Hypothalamus (tissue), 51 donors: Measurements from ENCODE around the gene PPARA.
"Not testable (repeated sequence)": the region's sequence is repeated elsewhere in the genome, so short reads cannot be mapped to it uniquely, and the experiment has no call there.

Experiments used
- DNase-seq, 51 donors: peaks; one replicate each; lab custom pipeline; 2025; lab: John Stamatoyannopoulos, UW

PPARA gene

DNA sequence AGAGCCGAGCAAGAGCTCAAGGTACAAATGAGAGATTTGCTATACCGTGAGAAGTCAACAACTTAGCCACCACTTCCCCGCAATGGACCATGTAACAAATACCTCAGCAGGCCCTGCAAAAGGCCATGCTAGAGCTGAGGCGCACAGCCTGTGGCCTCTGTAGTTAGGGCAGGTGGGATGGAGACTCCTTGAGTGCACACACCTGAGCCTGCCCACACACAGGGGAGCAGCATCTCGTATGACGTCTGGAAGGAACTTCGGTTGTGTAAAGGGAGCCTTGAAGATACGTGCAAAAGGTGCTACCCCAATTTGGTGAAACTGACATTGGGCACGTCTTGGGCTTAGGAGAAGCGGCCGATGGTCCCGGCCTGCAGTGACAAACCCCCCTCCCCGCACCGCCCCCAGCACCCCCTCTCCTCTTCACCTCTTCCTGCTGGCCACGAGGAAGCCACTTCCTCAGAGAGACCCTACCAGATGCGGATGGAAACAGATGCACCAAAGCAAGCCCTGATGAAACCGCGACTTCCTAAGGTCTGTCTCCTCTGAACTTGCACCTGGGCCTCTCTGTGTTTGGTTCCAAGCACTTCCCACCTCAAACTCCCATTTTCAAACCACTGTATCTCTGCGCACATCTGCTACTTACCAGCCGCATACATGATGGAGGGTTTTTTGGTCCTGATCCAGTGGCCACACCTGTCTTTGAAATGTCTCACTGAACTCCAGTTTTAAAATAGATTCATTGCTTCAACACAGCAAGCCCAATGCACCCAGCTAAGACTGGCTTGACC is 89.1 kb downstream of the PPARA start:
- DNase-seq, result no peak

DNA sequence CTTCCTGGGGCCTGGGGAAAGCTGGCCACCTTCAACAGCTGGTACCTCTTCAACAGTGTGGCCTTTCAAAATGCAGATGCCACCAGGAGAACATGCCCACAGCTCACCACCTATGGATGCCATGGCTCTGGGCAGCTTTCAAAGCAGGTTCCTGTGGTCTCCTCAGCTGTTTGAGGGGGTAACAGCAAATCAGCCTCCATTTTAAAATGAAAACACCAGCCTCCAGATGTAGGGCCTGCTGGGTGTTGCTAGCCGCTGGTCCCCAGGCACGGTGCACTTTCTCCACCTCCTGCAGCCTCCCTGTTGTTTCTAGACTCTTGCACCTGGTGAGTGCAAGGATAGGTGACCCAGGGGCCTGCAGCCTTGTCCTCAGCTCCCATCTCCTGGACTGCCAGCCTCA is 89.7 kb downstream of the PPARA start:
- DNase-seq, result no peak

DNA sequence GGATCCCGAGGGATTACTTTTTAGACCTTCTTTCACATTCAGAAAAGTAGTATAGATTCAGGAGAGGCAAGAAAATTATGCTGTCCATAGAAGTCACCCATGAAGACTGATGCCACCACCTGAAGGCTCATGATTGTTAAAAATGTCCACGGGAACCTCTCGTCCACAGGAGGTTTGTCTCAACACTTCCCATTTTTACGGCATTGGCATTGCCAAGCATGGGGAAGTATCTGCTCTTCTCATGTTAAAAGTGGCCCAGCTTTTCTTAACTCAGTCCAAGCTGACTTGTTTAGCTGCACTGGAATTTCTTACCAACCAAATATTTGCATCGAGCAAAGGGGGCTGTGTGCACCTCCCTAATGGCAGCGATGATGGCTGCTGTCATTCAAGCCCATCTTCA is 90.2 kb downstream of the PPARA start:
- DNase-seq, result no peak

GRCh38 chr22:46240907-46241306 is 90.6 kb downstream of the PPARA start:
- no peak for DNase-seq

- no peak for DNase-seq
Observed at GRCh38 chr22:46241396-46242007, 91.2 kb downstream of the PPARA start.

DNA sequence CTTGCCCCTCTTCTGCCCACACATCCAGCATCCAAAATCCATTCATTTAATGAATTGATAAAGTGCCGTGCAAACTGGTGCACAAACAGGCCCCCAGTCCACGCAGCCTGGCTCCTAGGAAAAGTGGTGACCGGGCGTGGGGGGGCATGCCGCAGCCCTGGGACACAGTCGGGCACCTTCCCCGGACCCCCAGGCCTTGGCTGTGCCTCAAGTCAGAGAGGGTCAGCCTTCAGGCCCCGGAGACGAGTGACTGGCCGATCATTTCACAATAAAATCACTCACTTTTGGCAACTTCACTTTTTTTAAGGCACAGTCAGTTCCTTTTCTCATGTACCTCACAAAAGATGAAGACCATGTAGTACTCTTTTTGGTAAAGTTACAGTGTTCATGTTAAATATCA is 91.8 kb downstream of the PPARA start:
- DNase-seq, result no peak

DNA sequence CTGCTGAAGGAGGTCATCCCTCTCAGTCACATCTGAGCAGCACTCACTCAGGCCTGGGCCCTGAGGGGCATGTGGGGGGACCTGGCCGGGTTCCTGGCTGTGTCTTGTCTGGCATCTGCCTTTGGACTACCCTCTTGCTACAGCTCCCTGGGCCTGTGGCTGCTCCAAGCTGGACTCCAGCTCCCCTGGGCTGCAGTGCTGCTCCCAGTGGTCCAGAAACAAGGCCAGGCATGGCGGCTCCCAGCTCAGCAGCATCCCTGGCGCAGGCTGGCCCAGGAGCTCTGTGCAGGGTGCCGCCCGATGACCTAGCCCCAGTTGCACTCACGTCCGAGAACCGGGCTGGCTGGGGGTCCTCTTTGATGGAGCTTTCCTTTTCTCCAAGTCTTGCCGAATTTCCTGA is 94.4 kb downstream of the PPARA start:
- DNase-seq, result no peak

GRCh38 chr22:46245511-46245910 is 95.2 kb downstream of the PPARA start:
- peak in 31 of 51 donors; percentile 11 to 72 (median 43) for DNase-seq

DNA sequence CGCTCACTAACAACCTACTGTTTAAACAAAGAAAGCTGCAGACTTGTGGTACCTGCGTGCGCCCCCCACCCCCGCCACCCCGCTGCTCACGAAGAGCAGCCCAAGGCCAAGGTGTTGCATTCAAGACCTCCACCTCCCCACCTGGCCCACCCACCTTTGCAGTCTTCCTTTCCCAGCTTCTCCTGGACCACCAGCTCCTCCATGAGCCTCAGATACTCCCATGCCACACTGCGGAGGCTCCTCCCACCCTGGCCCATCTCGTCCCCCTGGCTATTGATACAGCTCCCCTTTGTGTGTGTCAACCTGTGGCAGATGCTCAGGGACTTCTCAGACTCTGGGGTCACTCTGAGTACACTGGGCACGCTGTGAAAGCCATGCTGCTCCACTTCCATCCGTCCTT is 95.9 kb downstream of the PPARA start:
- DNase-seq, result no peak

DNA sequence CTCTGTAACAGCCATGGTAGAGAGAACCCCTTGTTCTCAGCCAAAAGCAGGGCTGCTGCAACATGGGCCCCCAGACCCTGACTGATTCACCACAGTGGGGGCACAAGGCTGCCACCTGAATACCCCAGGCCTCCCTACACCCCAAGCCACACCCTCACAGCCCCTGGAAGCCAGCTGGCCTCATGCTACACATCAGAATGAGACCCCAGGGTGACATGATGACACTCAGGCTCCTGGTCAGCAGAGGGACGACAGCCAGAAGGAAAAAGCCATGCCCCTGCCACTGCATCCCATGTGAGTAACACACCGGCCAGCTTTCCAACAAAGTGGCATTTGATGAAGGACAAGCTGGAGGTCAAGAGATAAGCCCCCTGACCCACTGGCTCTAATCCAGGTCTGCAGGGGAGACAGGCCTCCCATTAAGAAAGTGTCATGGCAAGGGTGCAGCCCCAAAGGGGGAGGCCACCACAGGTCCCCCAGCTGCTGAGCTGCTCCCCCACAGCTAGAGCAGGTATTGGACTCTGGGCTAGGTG is 97.2 kb downstream of the PPARA start:
- no peak for DNase-seq

DNA sequence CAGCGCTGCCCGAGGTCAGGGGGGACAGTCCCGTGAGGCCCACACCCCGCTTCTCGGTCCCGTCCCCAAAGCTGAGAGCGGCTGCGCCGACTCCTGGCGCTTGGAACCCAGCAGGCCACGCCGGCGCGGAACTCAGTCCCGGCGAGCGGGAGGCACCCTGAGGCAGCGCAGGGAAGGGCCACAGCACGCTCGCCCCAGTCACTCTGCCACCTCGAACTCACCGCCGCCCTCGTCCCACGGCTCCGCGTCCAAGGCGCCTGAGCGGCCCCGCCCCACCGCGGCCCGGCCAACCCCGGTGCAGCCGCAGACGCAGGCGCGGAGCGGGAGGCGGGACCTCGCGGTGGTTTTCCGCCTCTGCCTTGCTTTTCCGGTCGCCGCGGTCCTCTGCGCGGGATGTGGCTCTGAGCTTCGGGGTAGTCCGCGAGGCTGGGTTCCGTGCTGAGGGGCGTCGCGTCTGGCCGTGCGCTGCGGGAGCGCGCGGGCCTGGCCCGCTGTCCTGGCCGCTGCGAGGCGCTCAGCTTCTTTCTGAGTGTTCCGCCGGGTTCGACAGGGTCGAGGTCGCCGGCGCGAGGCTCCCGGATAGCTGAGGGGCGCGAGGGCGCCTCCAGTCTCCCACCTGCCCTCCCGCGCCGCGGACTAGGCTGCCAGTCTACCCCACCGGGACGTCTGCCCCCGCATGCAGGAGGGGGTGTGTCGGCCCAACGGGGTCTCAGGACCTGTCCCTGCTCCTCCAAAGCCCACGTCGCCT is 99.9 kb downstream of the PPARA start, which contains the start of gene CDPF1:
TSS of gene CDPF1 (minus strand) at position 259 of the 748 bp plus-strand sequence. CDS start 2,009 bp downstream, outside the sequence.
- peak; percentile 27 to 95 (median 83) for DNase-seq

GRCh38 chr22:46250783-46251125 is 100.4 kb downstream of the PPARA start:
- DNase-seq, result no peak

- DNase-seq, result no peak
Observed at GRCh38 chr22:46251266-46251665, 100.9 kb downstream of the PPARA start.

- no peak for DNase-seq
Observed at GRCh38 chr22:46251816-46252380, 101.6 kb downstream of the PPARA start.

DNA sequence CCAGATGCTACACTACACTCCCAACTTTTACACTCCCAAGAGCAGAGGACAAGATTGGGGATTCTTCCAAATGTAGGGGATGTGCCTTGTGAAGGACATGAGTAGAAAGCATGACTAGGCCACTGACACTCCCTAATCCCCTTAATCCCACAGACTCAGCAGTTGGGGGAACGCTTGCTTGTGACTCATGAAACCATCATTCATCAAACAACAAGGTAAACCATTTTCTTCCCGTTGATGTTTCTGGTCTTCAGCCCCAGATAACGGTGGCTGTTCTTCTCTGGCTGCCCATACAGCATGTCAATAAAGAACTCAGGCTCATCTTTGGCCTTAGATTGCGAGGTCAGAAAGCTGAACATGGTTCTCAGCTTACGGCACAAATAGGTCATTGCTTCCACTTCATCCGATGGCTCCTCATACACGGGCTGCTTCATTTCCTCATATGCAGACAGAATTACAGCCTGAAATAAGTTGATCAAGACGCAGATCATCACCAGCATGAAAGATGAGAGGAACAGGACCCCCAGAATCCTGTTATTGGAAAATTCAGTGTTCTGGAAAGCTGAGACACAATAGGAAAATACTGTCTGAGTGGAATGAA is 106.1 kb downstream of the PPARA start:
- no peak for DNase-seq

- no peak for DNase-seq
Observed at GRCh38 chr22:46259374-46259773, 109.0 kb downstream of the PPARA start.

- DNase-seq, result no peak
Observed at GRCh38 chr22:46260038-46260437, 109.7 kb downstream of the PPARA start.

DNA sequence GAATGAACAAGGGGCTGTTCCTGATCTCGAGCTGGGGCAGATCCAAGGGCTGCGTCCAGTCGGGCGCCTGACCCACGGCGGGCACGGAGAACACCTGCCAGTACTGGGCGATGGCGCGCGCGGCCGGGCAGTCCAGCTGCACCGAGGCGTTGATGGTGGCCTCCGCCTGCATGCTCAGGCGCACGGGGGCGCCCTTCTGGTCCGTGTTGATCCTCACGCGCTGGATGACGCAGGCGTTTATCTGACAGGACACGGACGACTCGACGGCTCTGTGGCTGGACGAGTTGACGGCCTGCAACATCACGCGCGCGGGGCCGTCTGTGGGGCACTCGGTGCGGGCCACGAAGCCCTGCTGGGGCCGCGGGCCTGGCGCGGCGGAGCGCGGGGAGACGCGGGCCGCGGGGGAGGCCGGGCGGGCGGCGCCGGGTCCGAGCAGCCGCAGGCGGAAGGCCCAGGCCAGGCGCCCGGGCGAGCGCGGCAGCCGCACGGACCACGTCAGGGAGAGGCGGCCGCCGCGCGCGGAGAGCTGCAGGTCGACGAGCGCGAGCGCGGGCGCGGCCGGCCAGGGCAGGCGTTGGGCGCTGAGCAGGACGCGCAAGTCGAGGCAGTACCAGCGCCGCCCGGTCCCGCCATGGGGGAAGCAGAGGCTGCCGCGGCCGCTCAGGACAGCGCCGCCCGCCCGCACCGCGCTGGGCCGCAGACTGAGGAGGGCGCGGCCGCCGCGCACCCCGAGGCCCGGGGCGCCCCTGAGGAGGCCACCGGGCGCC is 112.3 kb downstream of the PPARA start:
- DNase-seq, result peak in 18 of 51 donors; percentile 4 to 55 (median 25)

- DNase-seq, result no peak
Observed at GRCh38 chr22:46263216-46263590, 112.9 kb downstream of the PPARA start, which contains the start of gene PKDREJ. PKDREJ (minus strand) TSS chr22:46263343; CDS start chr22:46263322, 21 bp downstream.

DNA sequence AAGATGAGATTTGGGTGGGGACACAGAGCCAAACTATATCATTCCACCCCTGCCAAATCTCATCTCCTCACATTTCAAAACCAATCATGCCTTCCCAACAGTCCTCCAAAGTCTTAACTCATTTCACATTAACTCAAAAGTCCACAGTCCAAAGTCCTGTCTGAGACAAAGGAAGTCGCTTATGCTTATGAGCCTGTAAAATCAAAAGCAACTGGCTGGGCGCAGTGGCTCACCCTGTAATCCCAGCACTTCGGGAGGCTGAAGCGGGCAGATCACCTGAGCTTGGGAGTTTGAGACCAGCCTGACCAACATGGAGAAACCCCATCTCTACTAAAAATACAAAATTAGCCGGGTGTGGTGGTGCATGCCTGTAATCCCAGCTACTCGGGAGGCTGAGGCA is 114.2 kb downstream of the PPARA start:
- DNase-seq, result not testable (repeated sequence)
